ENCODE measurements around the gene CENPT. TPM values are rescaled to one million over a fixed set of nuclear protein-coding genes. Genes with fewer than 3 reads are reported as not detected.

CENPT gene
- total and polyA plus RNA-seq, 2 of the 13 experiments (the other 11 are each of a cell fraction or from before 2014, with no cell fraction given), result 40.9 to 43.3 TPM

DNA sequence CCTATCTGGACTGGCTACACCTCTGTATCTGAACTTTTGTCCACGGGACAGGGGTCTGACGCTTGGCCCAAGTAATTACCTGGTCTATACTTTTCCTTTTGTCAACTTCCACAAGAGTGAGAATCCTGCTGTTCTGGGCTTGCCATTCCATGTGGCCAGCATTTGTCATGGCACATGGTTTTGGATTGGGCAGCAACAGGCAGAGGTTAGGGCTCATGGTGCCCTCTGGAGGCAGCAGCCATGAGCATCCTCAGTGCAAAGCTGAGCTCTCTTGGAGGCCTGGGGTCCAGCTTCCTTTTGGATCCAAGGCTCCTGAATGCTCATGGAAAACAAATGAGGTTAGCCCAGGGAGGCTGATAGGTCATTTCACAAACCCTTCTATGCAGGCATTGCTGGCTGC is 17.8 kb upstream of the CENPT start (continued):
- TF ChIP-seq, protein P1, sequence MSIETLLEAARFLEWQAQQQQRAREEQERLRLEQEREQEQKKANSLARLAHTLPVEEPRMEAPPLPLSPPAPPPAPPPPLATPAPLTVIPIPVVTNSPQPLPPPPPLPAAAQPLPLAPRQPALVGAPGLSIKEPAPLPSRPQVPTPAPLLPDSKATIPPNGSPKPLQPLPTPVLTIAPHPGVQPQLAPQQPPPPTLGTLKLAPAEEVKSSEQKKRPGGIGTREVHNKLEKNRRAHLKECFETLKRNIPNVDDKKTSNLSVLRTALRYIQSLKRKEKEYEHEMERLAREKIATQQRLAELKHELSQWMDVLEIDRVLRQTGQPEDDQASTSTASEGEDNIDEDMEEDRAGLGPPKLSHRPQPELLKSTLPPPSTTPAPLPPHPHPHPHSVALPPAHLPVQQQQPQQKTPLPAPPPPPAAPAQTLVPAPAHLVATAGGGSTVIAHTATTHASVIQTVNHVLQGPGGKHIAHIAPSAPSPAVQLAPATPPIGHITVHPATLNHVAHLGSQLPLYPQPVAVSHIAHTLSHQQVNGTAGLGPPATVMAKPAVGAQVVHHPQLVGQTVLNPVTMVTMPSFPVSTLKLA (IDR thresholded peaks at IDR 0.05), result peak; percentile 74
- TF ChIP-seq TEAD3 (CRISPR knock-in tag; optimal IDR thresholded peaks at IDR 0.05; ENCODE audit: borderline replicate concordance) (peak; percentile 37), AHR (CRISPR knock-in tag; IDR thresholded peaks at IDR 0.05) (no peak), ESRRA (CRISPR knock-in tag; IDR thresholded peaks at IDR 0.05; ENCODE audit: low read depth) (no peak), JARID2 (CRISPR knock-in tag; IDR thresholded peaks at IDR 0.05; ENCODE audit: insufficient replicate concordance) (no peak), NR2F6 (IDR thresholded peaks at IDR 0.05) (no peak), NR2F6 (CRISPR knock-in tag; IDR thresholded peaks at IDR 0.05) (peak; percentile 31; the same call in 1 of the 2 replicates), HMGA1 (CRISPR knock-in tag; conservative IDR thresholded peaks at IDR 0.05) (no peak), BORCS8-MEF2B (CRISPR knock-in tag; IDR thresholded peaks at IDR 0.05) (peak; percentile 63), ZSCAN30 (CRISPR knock-in tag; IDR thresholded peaks at IDR 0.05) (no peak), PITX1 (CRISPR knock-in tag; IDR thresholded peaks at IDR 0.05) (no peak), ZNF224 (CRISPR knock-in tag; IDR thresholded peaks at IDR 0.05) (no peak), ZNF775 (CRISPR knock-in tag; IDR thresholded peaks at IDR 0.05; ENCODE audit: borderline replicate concordance) (no peak), GATAD1 (CRISPR knock-in tag; IDR thresholded peaks at IDR 0.05) (peak; percentile 18; the same call in 1 of the 2 replicates), ZBTB3 (CRISPR knock-in tag; IDR thresholded peaks at IDR 0.05; ENCODE audit: borderline replicate concordance, low read depth) (no peak), NR2F1 (CRISPR knock-in tag; IDR thresholded peaks at IDR 0.05) (no peak), FOXJ3 (CRISPR knock-in tag; IDR thresholded peaks at IDR 0.05; ENCODE audit: borderline replicate concordance) (no peak), GTF2F1 (IDR thresholded peaks at IDR 0.05; ENCODE audit: low read length) (no peak), ZSCAN20 (CRISPR knock-in tag; IDR thresholded peaks at IDR 0.05; ENCODE audit: borderline replicate concordance) (no peak), MIXL1 (CRISPR knock-in tag; IDR thresholded peaks at IDR 0.05) (0 out of 2 replicates have a peak, but pooled peaks have one; percentile 36), FOSL2 (CRISPR knock-in tag; IDR thresholded peaks at IDR 0.05) (0 out of 2 replicates have a peak, but pooled peaks have one; percentile 12)
- TF ChIP-seq, protein P2, sequence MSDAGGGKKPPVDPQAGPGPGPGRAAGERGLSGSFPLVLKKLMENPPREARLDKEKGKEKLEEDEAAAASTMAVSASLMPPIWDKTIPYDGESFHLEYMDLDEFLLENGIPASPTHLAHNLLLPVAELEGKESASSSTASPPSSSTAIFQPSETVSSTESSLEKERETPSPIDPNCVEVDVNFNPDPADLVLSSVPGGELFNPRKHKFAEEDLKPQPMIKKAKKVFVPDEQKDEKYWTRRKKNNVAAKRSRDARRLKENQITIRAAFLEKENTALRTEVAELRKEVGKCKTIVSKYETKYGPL (CRISPR knock-in tag; IDR thresholded peaks at IDR 0.05), result no peak
- TF ChIP-seq, protein P3, sequence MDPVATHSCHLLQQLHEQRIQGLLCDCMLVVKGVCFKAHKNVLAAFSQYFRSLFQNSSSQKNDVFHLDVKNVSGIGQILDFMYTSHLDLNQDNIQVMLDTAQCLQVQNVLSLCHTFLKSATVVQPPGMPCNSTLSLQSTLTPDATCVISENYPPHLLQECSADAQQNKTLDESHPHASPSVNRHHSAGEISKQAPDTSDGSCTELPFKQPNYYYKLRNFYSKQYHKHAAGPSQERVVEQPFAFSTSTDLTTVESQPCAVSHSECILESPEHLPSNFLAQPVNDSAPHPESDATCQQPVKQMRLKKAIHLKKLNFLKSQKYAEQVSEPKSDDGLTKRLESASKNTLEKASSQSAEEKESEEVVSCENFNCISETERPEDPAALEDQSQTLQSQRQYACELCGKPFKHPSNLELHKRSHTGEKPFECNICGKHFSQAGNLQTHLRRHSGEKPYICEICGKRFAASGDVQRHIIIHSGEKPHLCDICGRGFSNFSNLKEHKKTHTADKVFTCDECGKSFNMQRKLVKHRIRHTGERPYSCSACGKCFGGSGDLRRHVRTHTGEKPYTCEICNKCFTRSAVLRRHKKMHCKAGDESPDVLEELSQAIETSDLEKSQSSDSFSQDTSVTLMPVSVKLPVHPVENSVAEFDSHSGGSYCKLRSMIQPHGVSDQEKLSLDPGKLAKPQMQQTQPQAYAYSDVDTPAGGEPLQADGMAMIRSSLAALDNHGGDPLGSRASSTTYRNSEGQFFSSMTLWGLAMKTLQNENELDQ (CRISPR knock-in tag; IDR thresholded peaks at IDR 0.05; ENCODE audit: borderline replicate concordance), result no peak
- TF ChIP-seq, protein P4, sequence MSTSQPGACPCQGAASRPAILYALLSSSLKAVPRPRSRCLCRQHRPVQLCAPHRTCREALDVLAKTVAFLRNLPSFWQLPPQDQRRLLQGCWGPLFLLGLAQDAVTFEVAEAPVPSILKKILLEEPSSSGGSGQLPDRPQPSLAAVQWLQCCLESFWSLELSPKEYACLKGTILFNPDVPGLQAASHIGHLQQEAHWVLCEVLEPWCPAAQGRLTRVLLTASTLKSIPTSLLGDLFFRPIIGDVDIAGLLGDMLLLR (CRISPR knock-in tag; IDR thresholded peaks at IDR 0.05), result 0 out of 2 replicates have a peak, but pooled peaks have one; percentile 40
- TF ChIP-seq, protein P5, sequence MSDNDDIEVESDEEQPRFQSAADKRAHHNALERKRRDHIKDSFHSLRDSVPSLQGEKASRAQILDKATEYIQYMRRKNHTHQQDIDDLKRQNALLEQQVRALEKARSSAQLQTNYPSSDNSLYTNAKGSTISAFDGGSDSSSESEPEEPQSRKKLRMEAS (IDR thresholded peaks at IDR 0.05), result peak; percentile 87
- TF ChIP-seq, protein P6, sequence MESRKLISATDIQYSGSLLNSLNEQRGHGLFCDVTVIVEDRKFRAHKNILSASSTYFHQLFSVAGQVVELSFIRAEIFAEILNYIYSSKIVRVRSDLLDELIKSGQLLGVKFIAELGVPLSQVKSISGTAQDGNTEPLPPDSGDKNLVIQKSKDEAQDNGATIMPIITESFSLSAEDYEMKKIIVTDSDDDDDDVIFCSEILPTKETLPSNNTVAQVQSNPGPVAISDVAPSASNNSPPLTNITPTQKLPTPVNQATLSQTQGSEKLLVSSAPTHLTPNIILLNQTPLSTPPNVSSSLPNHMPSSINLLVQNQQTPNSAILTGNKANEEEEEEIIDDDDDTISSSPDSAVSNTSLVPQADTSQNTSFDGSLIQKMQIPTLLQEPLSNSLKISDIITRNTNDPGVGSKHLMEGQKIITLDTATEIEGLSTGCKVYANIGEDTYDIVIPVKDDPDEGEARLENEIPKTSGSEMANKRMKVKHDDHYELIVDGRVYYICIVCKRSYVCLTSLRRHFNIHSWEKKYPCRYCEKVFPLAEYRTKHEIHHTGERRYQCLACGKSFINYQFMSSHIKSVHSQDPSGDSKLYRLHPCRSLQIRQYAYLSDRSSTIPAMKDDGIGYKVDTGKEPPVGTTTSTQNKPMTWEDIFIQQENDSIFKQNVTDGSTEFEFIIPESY (CRISPR knock-in tag; IDR thresholded peaks at IDR 0.05), result 0 out of 2 replicates have a peak, but pooled peaks have one; percentile 7
